H9 (cell line): ENCODE results near the gene CASTOR1. TPM values are rescaled to one million over a fixed set of nuclear protein-coding genes. Genes with fewer than 3 reads are reported as not detected.
A peak's percentile ranks its signal among the peaks of the same experiment; 100 is the strongest.

Experiments
- DNase-seq: peaks from one replicate; pipeline ENCODE4 v3.0.0-alpha.2; 2017
- H2AFZ ChIP-seq: one replicate; pipeline ENCODE4 v1.6.1; 2013; ENCODE audit warnings: mild to moderate bottlenecking, low read length, control low read depth, moderate library complexity
- H2AK5ac ChIP-seq: 2 replicates; pipeline ENCODE4 v1.6.1; 2013; ENCODE audit warnings: low read length, control low read depth, mixed read lengths; ENCODE audit not compliant: insufficient read length
- H2BK120ac ChIP-seq: one replicate; pipeline ENCODE4 v1.6.1; 2013; ENCODE audit warnings: low read depth, mild to moderate bottlenecking, low read length, control low read depth, inconsistent platforms; ENCODE audit not compliant: poor library complexity, severe bottlenecking
- H2BK12ac ChIP-seq: 2 replicates; pipeline ENCODE4 v1.6.1; 2013; ENCODE audit warnings: low read length, control low read depth, mixed read lengths, low read depth; ENCODE audit not compliant: insufficient read length
- H2BK15ac ChIP-seq: 2 replicates; pipeline ENCODE4 v1.6.1; 2013; ENCODE audit warnings: low read depth, low read length, control low read depth
- H2BK20ac ChIP-seq: one replicate; pipeline ENCODE4 v1.6.1; 2013; ENCODE audit warnings: low read depth, mild to moderate bottlenecking, low read length, control low read depth, inconsistent platforms; ENCODE audit not compliant: poor library complexity, severe bottlenecking
- H2BK5ac ChIP-seq: 2 replicates; pipeline ENCODE4 v1.6.1; 2013; ENCODE audit warnings: low read length, control low read depth, mixed read lengths; ENCODE audit not compliant: insufficient read length
- H3K14ac ChIP-seq: 2 replicates; pipeline ENCODE4 v1.6.1; 2013; ENCODE audit warnings: low read length, control low read depth; ENCODE audit not compliant: insufficient read depth
- H3K18ac ChIP-seq: 2 replicates; pipeline ENCODE4 v1.6.1; 2013; ENCODE audit warnings: low read depth, mild to moderate bottlenecking, mixed read lengths, low read length, control low read depth; ENCODE audit not compliant: insufficient read length
- H3K23ac ChIP-seq: 2 replicates; pipeline ENCODE4 v1.6.1; 2013; ENCODE audit warnings: low read length, control low read depth, mixed read lengths, low read depth; ENCODE audit not compliant: insufficient read length
- H3K23me2 ChIP-seq: 2 replicates; pipeline ENCODE4 v1.6.1; 2013; ENCODE audit warnings: low read depth, mild to moderate bottlenecking, mixed read lengths, low read length, control low read depth; ENCODE audit not compliant: insufficient read length, poor library complexity, severe bottlenecking
- H3K27ac ChIP-seq: 2 replicates; pipeline ENCODE4 v1.5.1; 2013; ENCODE audit warnings: low read length, control low read depth, mixed read lengths, low read depth; ENCODE audit not compliant: insufficient read length
- H3K27me3 ChIP-seq: 2 replicates; pipeline ENCODE4 v1.6.1; 2013; ENCODE audit warnings: low read length, control low read depth, inconsistent platforms; ENCODE audit not compliant: insufficient read depth
- H3K4ac ChIP-seq: 2 replicates; pipeline ENCODE4 v1.6.1; 2013; ENCODE audit warnings: low read depth, mild to moderate bottlenecking, control low read depth, inconsistent platforms, low read length, moderate library complexity
- H3K4me1 ChIP-seq: 2 replicates; pipeline ENCODE4 v1.6.1; 2013; ENCODE audit warnings: low read length, control low read depth, inconsistent platforms; ENCODE audit not compliant: insufficient read depth
- H3K4me2 ChIP-seq: 2 replicates; pipeline ENCODE4 v1.6.1; 2013; ENCODE audit warnings: low read length, control low read depth, mixed read lengths; ENCODE audit not compliant: insufficient read length, insufficient read depth
- H3K56ac ChIP-seq: 2 replicates; pipeline ENCODE4 v1.6.1; 2013; ENCODE audit warnings: low read depth, mild to moderate bottlenecking, mixed read lengths, low read length, control low read depth; ENCODE audit not compliant: insufficient read length
- H3K79me1 ChIP-seq: 2 replicates; pipeline ENCODE4 v1.6.1; 2013; ENCODE audit warnings: low read depth, mild to moderate bottlenecking, moderate library complexity, low read length, control low read depth, inconsistent platforms; ENCODE audit not compliant: insufficient read depth, poor library complexity, severe bottlenecking
- H3K79me2 ChIP-seq: 2 replicates; pipeline ENCODE4 v1.6.1; 2013; ENCODE audit warnings: low read length, control low read depth, inconsistent platforms; ENCODE audit not compliant: insufficient read depth
- H3K9ac ChIP-seq: 2 replicates; pipeline ENCODE4 v1.6.1; 2013; ENCODE audit warnings: low read length, control low read depth, mixed read lengths; ENCODE audit not compliant: insufficient read length; ENCODE audit errors: extremely low read depth
- H3K9me3 ChIP-seq: one replicate; pipeline ENCODE4 v1.6.1; 2013; ENCODE audit warnings: low read depth, low read length, inconsistent platforms; ENCODE audit not compliant: control insufficient read depth
- H3T11ph ChIP-seq: one replicate; pipeline ENCODE4 v1.6.1; 2013; ENCODE audit warnings: mild to moderate bottlenecking, low read length, control low read depth, inconsistent platforms
- H4K20me1 ChIP-seq: one replicate; pipeline ENCODE4 v1.6.1; 2013; ENCODE audit not compliant: control insufficient read depth, insufficient read length, insufficient read depth
- H4K5ac ChIP-seq: 2 replicates; pipeline ENCODE4 v1.6.1; 2013; ENCODE audit warnings: low read depth, mild to moderate bottlenecking, mixed read lengths, low read length, control low read depth; ENCODE audit not compliant: insufficient read length
- H4K8ac ChIP-seq: replicated peaks from 2 replicates; pipeline ENCODE4 v1.6.1; 2013; ENCODE audit warnings: low read length, control low read depth, mixed read lengths, low read depth; ENCODE audit not compliant: insufficient read length
- H4K91ac ChIP-seq: 2 replicates; pipeline ENCODE4 v1.6.1; 2013; ENCODE audit warnings: low read depth, mild to moderate bottlenecking, moderate library complexity, mixed read lengths, low read length, control low read depth; ENCODE audit not compliant: insufficient read length
- H3K27ac Mint-ChIP-seq, 3 experiments: 2 replicates in 2 of 3; 3 replicates in 1 of 3; pipeline ENCODE4 v1.8.0; 2020 to 2021; ENCODE audit warnings: mixed read lengths in 3 of 3, mild to moderate bottlenecking in 1 of 3, moderate library complexity in 1 of 3
- H3K27me3 Mint-ChIP-seq: 2 replicates; pipeline ENCODE4 v1.8.0; 2021; ENCODE audit warnings: low read depth, mild to moderate bottlenecking, moderate library complexity, mixed read lengths
- H3K36me3 Mint-ChIP-seq, 3 experiments: 2 replicates in 2 of 3; 3 replicates in 1 of 3; pipeline ENCODE4 v1.8.0; 2020 to 2021; ENCODE audit warnings: low read depth in 3 of 3, mixed read lengths in 3 of 3; ENCODE audit not compliant: insufficient read depth in 1 of 3
- H3K4me1 Mint-ChIP-seq, 2 experiments: 2 replicates each; pipeline ENCODE4 v1.8.0; 2020; ENCODE audit warnings: mixed read lengths in 2 of 2
- H3K4me3 Mint-ChIP-seq, 2 experiments: 2 replicates in 1 of 2; 3 replicates in 1 of 2; pipeline ENCODE4 v1.8.0; 2020 to 2021; ENCODE audit warnings: mild to moderate bottlenecking in 2 of 2, mixed read lengths in 2 of 2, moderate library complexity in 1 of 2
- H3K9me3 Mint-ChIP-seq, 2 experiments: 2 replicates in 1 of 2; 3 replicates in 1 of 2; pipeline ENCODE4 v1.8.0; 2020; ENCODE audit warnings: mild to moderate bottlenecking in 2 of 2, mixed read lengths in 2 of 2, moderate library complexity in 1 of 2
- WGBS: extraction: QIAGEN DNeasy Blood & Tissue Kit; methylation state at CpG from one replicate; pipeline ENCODE4 v1.1.7; 2013; ENCODE audit warnings: missing lambda C conversion rate, low lambda C conversion rate, mixed read lengths; ENCODE audit not compliant: insufficient read length; ENCODE audit errors: extremely low coverage; 5-methylcytosine and 5-hydroxymethylcytosine counted together
- total RNA-seq: library from RNA; stranded (reverse); gene quantifications from 2 replicates; pipeline ENCODE4 v1.2.1, GENCODE V29; 2021
- TF ChIP-seq, protein P1 (sequence below): fragments of 200-600 bp; sonication (generic); conservative IDR thresholded peaks from 3 replicates; pipeline ENCODE4 v1.8.0; 2021; ENCODE audit warnings: antibody characterized with exemption, mild to moderate bottlenecking

CASTOR1 gene
- total RNA-seq, 1 experiment from 2014 or later, result 8.8 TPM

GRCh38 chr22:30294066-30294465 is 4.8 kb upstream of the CASTOR1 start:
- no peak overlapping the region for H3K4me3 Mint-ChIP-seq
- Histone ChIP-seq H3K4me2 (no peak overlapping the region), H4K91ac (no peak overlapping the region), H3K4me1 (no peaks in the 10 kb centered on the region; the same call in 1 of the 2 replicates), H2BK120ac (no peak overlapping the region), H4K20me1 (no peaks in the 10 kb centered on the region), H2AK5ac (no peak overlapping the region), H2AFZ (no peak overlapping the region), H3K18ac (no peak overlapping the region), H3K14ac (no peak overlapping the region), H3K23me2 (peaks cover 5% of the 10 kb centered on the region), H2BK20ac (no peak overlapping the region), H3K23ac (no peak overlapping the region), H3K9me3 (no peaks in the 10 kb centered on the region), H4K5ac (no peak overlapping the region), H2BK15ac (no peak overlapping the region), H3K4ac (no peak overlapping the region), H3K79me1 (no peaks in the 10 kb centered on the region), H2BK12ac (no peak overlapping the region), H3K56ac (no peak overlapping the region), H2BK5ac (no peak overlapping the region), H3K27ac (no peak overlapping the region), H3T11ph (no peak overlapping the region), H3K27me3 (no peaks in the 10 kb centered on the region), H4K8ac (no peak overlapping the region), H3K79me2 (no peaks in the 10 kb centered on the region), H3K9ac (no peak overlapping the region)
- peak overlapping the region in 2 of 3 experiments; percentile 49 to 55; a peak in 2 of 7 replicates for H3K27ac Mint-ChIP-seq
- TF ChIP-seq, protein P1, sequence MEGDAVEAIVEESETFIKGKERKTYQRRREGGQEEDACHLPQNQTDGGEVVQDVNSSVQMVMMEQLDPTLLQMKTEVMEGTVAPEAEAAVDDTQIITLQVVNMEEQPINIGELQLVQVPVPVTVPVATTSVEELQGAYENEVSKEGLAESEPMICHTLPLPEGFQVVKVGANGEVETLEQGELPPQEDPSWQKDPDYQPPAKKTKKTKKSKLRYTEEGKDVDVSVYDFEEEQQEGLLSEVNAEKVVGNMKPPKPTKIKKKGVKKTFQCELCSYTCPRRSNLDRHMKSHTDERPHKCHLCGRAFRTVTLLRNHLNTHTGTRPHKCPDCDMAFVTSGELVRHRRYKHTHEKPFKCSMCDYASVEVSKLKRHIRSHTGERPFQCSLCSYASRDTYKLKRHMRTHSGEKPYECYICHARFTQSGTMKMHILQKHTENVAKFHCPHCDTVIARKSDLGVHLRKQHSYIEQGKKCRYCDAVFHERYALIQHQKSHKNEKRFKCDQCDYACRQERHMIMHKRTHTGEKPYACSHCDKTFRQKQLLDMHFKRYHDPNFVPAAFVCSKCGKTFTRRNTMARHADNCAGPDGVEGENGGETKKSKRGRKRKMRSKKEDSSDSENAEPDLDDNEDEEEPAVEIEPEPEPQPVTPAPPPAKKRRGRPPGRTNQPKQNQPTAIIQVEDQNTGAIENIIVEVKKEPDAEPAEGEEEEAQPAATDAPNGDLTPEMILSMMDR, result no peak
- peaks cover 2 to 10% of the 10 kb centered on the region in 2 experiments; a peak in 3 of 4 replicates for H3K4me1 Mint-ChIP-seq
- WGBS, result no CpG with 5 or more reads among the region's 9 CpGs
- peaks cover 0 to under 1% of the 10 kb centered on the region in 2 experiments; a peak in 1 of 5 replicates for H3K9me3 Mint-ChIP-seq
- H3K27me3 Mint-ChIP-seq, result no peaks in the 10 kb centered on the region
- no peak for DNase-seq
- H3K36me3 Mint-ChIP-seq, result peaks cover 4 to 12% (median 5%) of the 10 kb centered on the region in 3 experiments; a peak in 5 of 7 replicates
